B cell (primary cell): Measurements from ENCODE around the gene PPARD. TPM values are rescaled to one million over a fixed set of nuclear protein-coding genes. Genes with fewer than 3 reads are reported as not detected.

Experiments
- ATAC-seq: fragments of 200-7000 bp; cut with Tn5 transposase; one replicate; pipeline ENCODE4 v1.10.0; 2021; ENCODE audit warnings: low read depth, mild to moderate bottlenecking, moderate number of reproducible peaks, moderate library complexity
- CTCF ChIA-PET: fragments of 350-600 bp; sonication (Branson Sonifier 250); formaldehyde crosslinking; loops from one replicate; lab custom pipeline; 2021; ENCODE audit warnings: antibody characterized with exemption, inconsistent platforms; lab: Charles Lee
- POLR2A ChIA-PET: fragments of 350-600 bp; sonication (Branson Sonifier 250); formaldehyde crosslinking; loops from one replicate; lab custom pipeline; 2021; ENCODE audit warnings: antibody characterized with exemption; lab: Charles Lee
- DNase-seq: peaks from one replicate; pipeline ENCODE4 v3.0.0; 2013
- H2AFZ ChIP-seq: 2 replicates; pipeline ENCODE4 v1.6.1; 2012; ENCODE audit warnings: mild to moderate bottlenecking, low read depth, low read length; ENCODE audit not compliant: insufficient read depth, poor library complexity, severe bottlenecking
- H3K27ac ChIP-seq, 2 donors: 1 replicate in 1 of 2; 2 replicates in 1 of 2; pipeline ENCODE4 v1.5.1; 2012 to 2013; ENCODE audit warnings: low read length in 2 of 2, mild to moderate bottlenecking in 2 of 2, moderate library complexity in 1 of 2
- H3K27me3 ChIP-seq, 4 experiments: fragments of 200-600 bp in 1 of 4; sonication (generic) in 1 of 4; replicated peaks in 1 of 4; 1 replicate in 2 of 4; 2 replicates in 2 of 4; pipeline versions ENCODE4 v1.6.1 to v1.7.0; 2013 to 2016; ENCODE audit warnings: low read length in 3 of 4, mild to moderate bottlenecking in 2 of 4, mixed read lengths in 1 of 4, moderate library complexity in 1 of 4; ENCODE audit not compliant: insufficient read depth in 4 of 4, control insufficient read depth in 3 of 4; ENCODE audit errors: control extremely low read depth in 1 of 4
- H3K36me3 ChIP-seq, 2 experiments: replicated peaks in 1 of 2; 1 replicate in 1 of 2; 2 replicates in 1 of 2; pipeline versions ENCODE4 v1.6.1 to v1.7.1; 2013; ENCODE audit warnings: low read length in 1 of 2; ENCODE audit not compliant: insufficient read depth in 2 of 2, control insufficient read depth in 1 of 2; ENCODE audit errors: control extremely low read depth in 1 of 2, extremely low read depth in 1 of 2
- H3K4me1 ChIP-seq, 2 donors: fragments of 200-600 bp in 1 of 2; sonication (generic) in 1 of 2; 1 replicate in 1 of 2; 2 replicates in 1 of 2; pipeline versions ENCODE4 v1.5.1 to v1.6.1; 2013 to 2017; ENCODE audit warnings: low read length in 2 of 2; ENCODE audit not compliant: control insufficient read depth in 2 of 2, insufficient read depth in 2 of 2
- H3K4me2 ChIP-seq: replicated peaks from 2 replicates; pipeline ENCODE3; 2012; ENCODE audit warnings: mild to moderate bottlenecking, low read depth, low read length; ENCODE audit not compliant: poor library complexity, severe bottlenecking
- H3K4me3 ChIP-seq, 5 experiments: fragments of 200-600 bp in 1 of 5; sonication (generic) in 1 of 5; 1 replicate in 3 of 5; 2 replicates in 2 of 5; pipeline versions ENCODE4 v1.5.1 to v1.7.0; 2011 to 2016; ENCODE audit warnings: low read length in 4 of 5, mild to moderate bottlenecking in 4 of 5, low read depth in 2 of 5, control low read depth in 1 of 5, moderate library complexity in 1 of 5; ENCODE audit not compliant: insufficient read depth in 1 of 5; ENCODE audit errors: control extremely low read depth in 1 of 5, extremely low read depth in 1 of 5
- H3K79me2 ChIP-seq: fragments of 200-600 bp; sonication (generic); one replicate; pipeline ENCODE4 v1.6.0; 2016; ENCODE audit warnings: low read length; ENCODE audit not compliant: control insufficient read depth, insufficient read depth
- H3K9ac ChIP-seq: fragments of 200-600 bp; sonication (generic); 2 replicates; pipeline ENCODE4 v1.6.1; 2017; ENCODE audit warnings: mild to moderate bottlenecking, low read length, moderate library complexity
- H3K9me3 ChIP-seq, 3 donors: one replicate each; pipeline versions ENCODE4 v1.6.1 to v1.7.1; 2013; ENCODE audit warnings: low read length in 2 of 3; ENCODE audit not compliant: control insufficient read depth in 2 of 3, insufficient read depth in 1 of 3; ENCODE audit errors: control extremely low read depth in 1 of 3
- H4K20me1 ChIP-seq: 2 replicates; pipeline ENCODE4 v1.6.0; 2012; ENCODE audit warnings: mild to moderate bottlenecking, low read length; ENCODE audit not compliant: insufficient read depth, control insufficient read depth, poor library complexity, severe bottlenecking
- H3K27ac Mint-ChIP-seq: one replicate; pipeline ENCODE4 v1.8.0; 2021; ENCODE audit warnings: mixed read lengths
- H3K27me3 Mint-ChIP-seq: one replicate; pipeline ENCODE4 v1.8.0; 2021; ENCODE audit warnings: mixed read lengths
- H3K4me1 Mint-ChIP-seq: one replicate; pipeline ENCODE4 v1.8.0; 2021; ENCODE audit warnings: mixed read lengths
- H3K4me3 Mint-ChIP-seq: one replicate; pipeline ENCODE4 v1.8.0; 2021; ENCODE audit warnings: mixed read lengths
- H3K9me3 Mint-ChIP-seq: one replicate; pipeline ENCODE4 v1.8.0; 2022; ENCODE audit warnings: mixed read lengths; ENCODE audit not compliant: insufficient read depth
- EZH2 ChIP-seq: IDR thresholded peaks from 2 replicates; pipeline ENCODE4 v1.6.1; 2012; ENCODE audit warnings: borderline replicate concordance, low read depth, mild to moderate bottlenecking, moderate library complexity, low read length; ENCODE audit not compliant: insufficient read depth, poor library complexity, severe bottlenecking
- WGBS: methylation state at CpG from one replicate; pipeline ENCODE4 v1.1.5; 2013; ENCODE audit warnings: missing lambda C conversion rate; ENCODE audit not compliant: insufficient coverage; 5-methylcytosine and 5-hydroxymethylcytosine counted together
- intact Hi-C: fragments of 100-400 bp; cut with micrococcal nuclease; formaldehyde crosslinking; loops from one replicate; pipeline ENCODE4 v1.10.0; 2022
- polyA plus RNA-seq: library from polyadenylated mRNA; depleted of rRNA; stranded (reverse); fragments of >200 nt; gene quantifications from 2 replicates; pipeline ENCODE4 v1.2.3, GENCODE V29; 2012
- total RNA-seq, 2 donors: library from RNA; stranded (reverse); fragments of 120-200 nt in 1 of 2; gene quantifications; 1 replicate in 1 of 2; 2 replicates in 1 of 2; pipeline versions ENCODE4 v1.2.3 to v1.2.4, GENCODE V29; 2013 to 2022
- TF ChIP-seq, protein P1 (sequence below): fragments of 200-600 bp; IDR thresholded peaks from one replicate; pipeline ENCODE4 v1.8.0; 2022; ENCODE audit warnings: antibody characterized with exemption, mild to moderate bottlenecking

The PPARD gene
- total and polyA plus RNA-seq, 2 donors (not counting 1 experiment from before 2014, with no cell fraction given): 37.9 to 38.9 TPM

- H3K4me3 ChIP-seq: peak overlapping the region in 3 of 5 experiments; percentile 79 to 89 (median 79)
- no peak for TF ChIP-seq EZH2
- TF ChIP-seq, protein P1, sequence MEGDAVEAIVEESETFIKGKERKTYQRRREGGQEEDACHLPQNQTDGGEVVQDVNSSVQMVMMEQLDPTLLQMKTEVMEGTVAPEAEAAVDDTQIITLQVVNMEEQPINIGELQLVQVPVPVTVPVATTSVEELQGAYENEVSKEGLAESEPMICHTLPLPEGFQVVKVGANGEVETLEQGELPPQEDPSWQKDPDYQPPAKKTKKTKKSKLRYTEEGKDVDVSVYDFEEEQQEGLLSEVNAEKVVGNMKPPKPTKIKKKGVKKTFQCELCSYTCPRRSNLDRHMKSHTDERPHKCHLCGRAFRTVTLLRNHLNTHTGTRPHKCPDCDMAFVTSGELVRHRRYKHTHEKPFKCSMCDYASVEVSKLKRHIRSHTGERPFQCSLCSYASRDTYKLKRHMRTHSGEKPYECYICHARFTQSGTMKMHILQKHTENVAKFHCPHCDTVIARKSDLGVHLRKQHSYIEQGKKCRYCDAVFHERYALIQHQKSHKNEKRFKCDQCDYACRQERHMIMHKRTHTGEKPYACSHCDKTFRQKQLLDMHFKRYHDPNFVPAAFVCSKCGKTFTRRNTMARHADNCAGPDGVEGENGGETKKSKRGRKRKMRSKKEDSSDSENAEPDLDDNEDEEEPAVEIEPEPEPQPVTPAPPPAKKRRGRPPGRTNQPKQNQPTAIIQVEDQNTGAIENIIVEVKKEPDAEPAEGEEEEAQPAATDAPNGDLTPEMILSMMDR: no peak
- H3K27me3 ChIP-seq: no peaks in the 10 kb centered on the region
- H3K27ac Mint-ChIP-seq: peak overlapping the region; percentile 63
- H3K27me3 Mint-ChIP-seq: no peaks in the 10 kb centered on the region
- DNase-seq (no peak), ATAC-seq (no peak)
- peak overlapping the region; percentile 86 for H2AFZ ChIP-seq
- CTCF ChIA-PET: interaction anchor here (0.7 to 11.4 kb wide), 9 partner anchors 15 to 661 kb away, joined by 3 to 127 read pairs (median 5); partner anchors contain the start of genes DEF6 and RPL10A
- H4K20me1 ChIP-seq: peaks cover 8% of the 10 kb centered on the region
- no peak overlapping the region for H3K27ac ChIP-seq
- POLR2A ChIA-PET: interaction anchor here (0.5 to 2.3 kb wide), 2 partner anchors 11 to 14 kb away, joined by 3 to 7 read pairs; partner anchors contain the start of gene RPL10A
- H3K4me2 ChIP-seq: peak overlapping the region; percentile 96
- peak overlapping the region; percentile 88 for H3K9ac ChIP-seq
- peaks cover 36% of the 10 kb centered on the region for H3K4me1 Mint-ChIP-seq
- H3K9me3 Mint-ChIP-seq: no peaks in the 10 kb centered on the region
- WGBS: no CpG with 5 or more reads among the region's 3 CpGs
- no peaks in the 10 kb centered on the region for H3K9me3 ChIP-seq
- peaks cover 14 to 21% of the 10 kb centered on the region in 2 donors for H3K4me1 ChIP-seq
- intact Hi-C loops: loop anchor here (5.0 kb wide), 1 partner anchor 574 kb away; the partner anchor contains the start of gene MAPK14
- H3K36me3 ChIP-seq: peaks cover 0 to 8% of the 10 kb centered on the region in 2 experiments
- H3K4me3 Mint-ChIP-seq: peak overlapping the region; percentile 86
- peaks cover 4% of the 10 kb centered on the region for H3K79me2 ChIP-seq
These were observed 110.9 kb downstream of the PPARD start for GRCh38 chr6:35453236-35453635.

GRCh38 chr6:35454391-35455110 lies 112.2 kb downstream of the PPARD start:
- H3K4me2 ChIP-seq: no peak overlapping the region
- 94% methylated on average over 9 of the region's 9 CpGs for WGBS
- H3K36me3 ChIP-seq: peaks cover under 1 to 14% of the 10 kb centered on the region in 2 experiments
- ChIA-PET CTCF (interaction anchor here (1.1 to 11.4 kb wide), 4 partner anchors 14 to 161 kb away, joined by 3 to 127 read pairs (median 3); partner anchors contain the start of genes DEF6 and RPL10A), POLR2A (interaction anchor here (0.5 kb wide), 1 partner anchor 149 kb away, joined by 5 read pairs; no protein-coding TSS in a partner anchor)
- H3K79me2 ChIP-seq: peaks cover 4% of the 10 kb centered on the region
- no peak overlapping the region for H2AFZ ChIP-seq
- H3K27ac ChIP-seq: no peak overlapping the region
- H3K4me1 ChIP-seq: peaks cover 14 to 17% of the 10 kb centered on the region in 2 donors
- H3K4me3 ChIP-seq: no peak overlapping the region
- no peak overlapping the region for H3K9ac ChIP-seq
- H4K20me1 ChIP-seq: peaks cover 8% of the 10 kb centered on the region
- Mint-ChIP-seq H3K27me3 (no peaks in the 10 kb centered on the region), H3K27ac (no peak overlapping the region), H3K4me1 (peaks cover 33% of the 10 kb centered on the region), H3K4me3 (no peak overlapping the region), H3K9me3 (no peaks in the 10 kb centered on the region)
- intact Hi-C loops: loop anchor here (5.0 kb wide), 1 partner anchor 573 kb away; the partner anchor contains the start of gene MAPK14
- ATAC-seq (no peak), DNase-seq (no peak)
- H3K9me3 ChIP-seq: no peaks in the 10 kb centered on the region
- H3K27me3 ChIP-seq: no peaks in the 10 kb centered on the region
- TF ChIP-seq, protein P1: no peak
- TF ChIP-seq EZH2: no peak
